T-helper 1 cell (primary cell): ENCODE results near the gene RTEL1.
"Not testable (repeated sequence)": the region's sequence is repeated elsewhere in the genome, so short reads cannot be mapped to it uniquely, and the experiment has no call there.

Experiments
- DNase-seq, 5 donors: peaks; one replicate each; pipeline ENCODE4 v3.0.0-alpha.2; 2012 to 2020

The RTEL1 gene

GRCh38 chr20:63668351-63668750 is 10.2 kb downstream of the RTEL1 start:
- DNase-seq: no peak

GRCh38 chr20:63671695-63672094 is 13.6 kb downstream of the RTEL1 start:
- DNase-seq: not testable (repeated sequence)

- no peak for DNase-seq
Measured at GRCh38 chr20:63672666-63673065, 14.6 kb downstream of the RTEL1 start.

- DNase-seq: no peak
Measured at GRCh38 chr20:63673951-63674350, 15.8 kb downstream of the RTEL1 start.

GRCh38 chr20:63675681-63676368 is 17.7 kb downstream of the RTEL1 start:
- DNase-seq: no peak

GRCh38 chr20:63678071-63678470 is 20.0 kb downstream of the RTEL1 start:
- DNase-seq: no peak

GRCh38 chr20:63678667-63679465 is 20.8 kb downstream of the RTEL1 start:
- no peak for DNase-seq

GRCh38 chr20:63679799-63680305 is 21.7 kb downstream of the RTEL1 start:
- DNase-seq: no peak

GRCh38 chr20:63680427-63680826 is 22.3 kb downstream of the RTEL1 start:
- no peak for DNase-seq

GRCh38 chr20:63680857-63681608 is 22.9 kb downstream of the RTEL1 start:
- no peak for DNase-seq

GRCh38 chr20:63681609-63682142 is 23.6 kb downstream of the RTEL1 start:
- no peak for DNase-seq

GRCh38 chr20:63682384-63683139 is 24.4 kb downstream of the RTEL1 start:
- no peak for DNase-seq

- no peak for DNase-seq
Measured at GRCh38 chr20:63685269-63686026, 27.3 kb downstream of the RTEL1 start.

- no peak for DNase-seq
Measured at GRCh38 chr20:63686094-63686491, 28.0 kb downstream of the RTEL1 start.

GRCh38 chr20:63686492-63687321 is 28.6 kb downstream of the RTEL1 start:
- peak in 1 of 5 donors; percentile 23 for DNase-seq

GRCh38 chr20:63687419-63688178 is 29.5 kb downstream of the RTEL1 start:
- no peak for DNase-seq

GRCh38 chr20:63688228-63689045 is 30.3 kb downstream of the RTEL1 start:
- DNase-seq: no peak
